ENCODE data around the gene KASH5. TPM values are rescaled to one million over a fixed set of nuclear protein-coding genes. Genes with fewer than 3 reads are reported as not detected.

The KASH5 gene
- total and polyA plus RNA-seq, 9 donors = 0.15 to 0.23 TPM; not detected in 7

- Histone ChIP-seq H3K27ac (no peak overlapping the region), H3K36me3 (no peaks in the 10 kb centered on the region), H3K27me3 (peaks cover 8% of the 10 kb centered on the region), H3K4me1 (ENCODE audit: insufficient read depth) (peaks cover 1% of the 10 kb centered on the region), H3K4me3 (no peak overlapping the region), H3K9me3 (no peaks in the 10 kb centered on the region)
- WGBS, 3 donors = 65 to 68% (median 66%) methylated on average over 26 to 28 of the region's 28 CpGs
- DNase-seq = no peak
- TF ChIP-seq POLR2A (IDR thresholded peaks at IDR 0.05) (no peak), EP300 (IDR thresholded peaks at IDR 0.05) (no peak)
- intact Hi-C loops (cut with DNase I) = loop anchor here in 1 of 4 donors (10.0 kb wide), 1 partner anchor 56 kb away; no protein-coding TSS in a partner anchor
Measured at GRCh38 chr19:49430678-49431329, 42.8 kb downstream of the KASH5 start.

GRCh38 chr19:49431330-49431749, 43.3 kb downstream of the KASH5 start:
- H3K36me3 ChIP-seq = no peaks in the 10 kb centered on the region
- H3K4me1 ChIP-seq (ENCODE audit: insufficient read depth) = peaks cover 1% of the 10 kb centered on the region
- H3K9me3 ChIP-seq = no peaks in the 10 kb centered on the region
- H3K4me3 ChIP-seq = no peak overlapping the region
- 44 to 48% (median 45%) methylated on average over 29 of the region's 29 CpGs for WGBS, 3 donors
- intact Hi-C loops (cut with DNase I) = loop anchor here in 1 of 4 donors (10.0 kb wide), 1 partner anchor 57 kb away; no protein-coding TSS in a partner anchor
- H3K27ac ChIP-seq = no peak overlapping the region
- H3K27me3 ChIP-seq = peaks cover 8% of the 10 kb centered on the region
- TF ChIP-seq POLR2A (IDR thresholded peaks at IDR 0.05) (no peak), EP300 (IDR thresholded peaks at IDR 0.05) (no peak)
- TF ChIP-seq, protein P1, sequence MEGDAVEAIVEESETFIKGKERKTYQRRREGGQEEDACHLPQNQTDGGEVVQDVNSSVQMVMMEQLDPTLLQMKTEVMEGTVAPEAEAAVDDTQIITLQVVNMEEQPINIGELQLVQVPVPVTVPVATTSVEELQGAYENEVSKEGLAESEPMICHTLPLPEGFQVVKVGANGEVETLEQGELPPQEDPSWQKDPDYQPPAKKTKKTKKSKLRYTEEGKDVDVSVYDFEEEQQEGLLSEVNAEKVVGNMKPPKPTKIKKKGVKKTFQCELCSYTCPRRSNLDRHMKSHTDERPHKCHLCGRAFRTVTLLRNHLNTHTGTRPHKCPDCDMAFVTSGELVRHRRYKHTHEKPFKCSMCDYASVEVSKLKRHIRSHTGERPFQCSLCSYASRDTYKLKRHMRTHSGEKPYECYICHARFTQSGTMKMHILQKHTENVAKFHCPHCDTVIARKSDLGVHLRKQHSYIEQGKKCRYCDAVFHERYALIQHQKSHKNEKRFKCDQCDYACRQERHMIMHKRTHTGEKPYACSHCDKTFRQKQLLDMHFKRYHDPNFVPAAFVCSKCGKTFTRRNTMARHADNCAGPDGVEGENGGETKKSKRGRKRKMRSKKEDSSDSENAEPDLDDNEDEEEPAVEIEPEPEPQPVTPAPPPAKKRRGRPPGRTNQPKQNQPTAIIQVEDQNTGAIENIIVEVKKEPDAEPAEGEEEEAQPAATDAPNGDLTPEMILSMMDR (IDR thresholded peaks at IDR 0.05) = no peak
- no peak for DNase-seq

- intact Hi-C loops (cut with DNase I) = loop anchor here in 1 of 4 donors (10.0 kb wide), 1 partner anchor 58 kb away; no protein-coding TSS in a partner anchor
- Histone ChIP-seq H3K27ac (no peak overlapping the region), H3K9me3 (no peaks in the 10 kb centered on the region), H3K4me1 (ENCODE audit: insufficient read depth) (peaks cover 1% of the 10 kb centered on the region), H3K36me3 (no peaks in the 10 kb centered on the region), H3K4me3 (no peak overlapping the region), H3K27me3 (peaks cover 8% of the 10 kb centered on the region)
- TF ChIP-seq, protein P1 (IDR thresholded peaks at IDR 0.05) = no peak
- no peak for TF ChIP-seq POLR2A (IDR thresholded peaks at IDR 0.05)
- no peak for TF ChIP-seq EP300 (IDR thresholded peaks at IDR 0.05)
- 7 to 13% (median 10%) methylated on average over 53 to 63 of the region's 63 CpGs for WGBS, 3 donors
- no peak for DNase-seq
Measured at GRCh38 chr19:49432141-49433073, 44.4 kb downstream of the KASH5 start.

DNA sequence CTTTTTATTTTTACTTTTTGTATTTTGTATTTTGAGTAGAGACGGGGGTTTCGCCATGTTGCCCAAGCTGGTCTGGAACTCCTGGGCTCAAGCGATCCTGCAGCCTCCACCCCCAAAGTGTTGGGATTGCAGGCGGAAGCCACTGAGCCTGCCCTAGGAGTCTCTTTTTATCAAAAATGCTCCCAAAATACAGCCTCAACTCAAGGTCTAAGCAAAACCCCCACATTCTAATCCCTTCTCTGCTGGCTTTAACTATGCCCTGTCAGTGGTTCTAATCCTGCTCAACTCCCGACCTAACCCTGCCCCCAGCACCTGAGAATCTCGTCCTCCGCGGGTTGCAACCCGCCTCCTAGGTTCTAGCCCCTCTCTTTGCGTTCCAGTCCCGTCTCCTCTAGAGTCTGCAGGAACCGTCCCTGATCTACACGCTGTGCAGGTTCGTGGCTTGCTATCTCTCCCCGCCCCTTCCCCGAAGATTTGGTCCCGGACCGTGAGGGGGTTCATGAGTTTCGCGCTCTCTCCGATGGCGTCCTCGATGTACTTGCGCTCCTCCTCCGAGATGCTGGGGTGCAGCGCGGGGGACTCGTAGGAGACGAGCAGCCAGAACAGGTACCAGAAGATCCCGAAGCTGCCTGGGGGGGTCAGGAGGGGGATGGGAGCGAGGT, 45.3 kb downstream of the KASH5 start:
- no peaks in the 10 kb centered on the region for H3K36me3 ChIP-seq
- intact Hi-C loops (cut with DNase I) = loop anchor here in 1 of 4 donors (10.0 kb wide), 1 partner anchor 59 kb away; no protein-coding TSS in a partner anchor
- WGBS, 3 donors = 10 to 14% (median 14%) methylated on average over 31 of the region's 31 CpGs

More for the DNA sequence above, 45.3 kb downstream of the KASH5 start:
- DNase-seq = no peak
- no peak overlapping the region for H3K4me3 ChIP-seq
- H3K27ac ChIP-seq = no peak overlapping the region
- H3K27me3 ChIP-seq = peaks cover 8% of the 10 kb centered on the region
- no peaks in the 10 kb centered on the region for H3K4me1 ChIP-seq (ENCODE audit: insufficient read depth)
- TF ChIP-seq POLR2A (IDR thresholded peaks at IDR 0.05) (no peak), EP300 (IDR thresholded peaks at IDR 0.05) (no peak)
- TF ChIP-seq, protein P1 (IDR thresholded peaks at IDR 0.05) = no peak
- no peaks in the 10 kb centered on the region for H3K9me3 ChIP-seq

Measured in ovary (tissue), 9 donors.